GM18861 (cell line): Measurements from ENCODE around the gene DNAH7.
"Not testable (repeated sequence)": the region's sequence is repeated elsewhere in the genome, so short reads cannot be mapped to it uniquely, and the experiment has no call there.

Source experiments
- ATAC-seq: cut with Tn5 transposase; IDR thresholded peaks from one replicate; pipeline ENCODE4 v1.9.1; 2021; ENCODE audit not compliant: unreplicated experiment

DNAH7 gene

DNA sequence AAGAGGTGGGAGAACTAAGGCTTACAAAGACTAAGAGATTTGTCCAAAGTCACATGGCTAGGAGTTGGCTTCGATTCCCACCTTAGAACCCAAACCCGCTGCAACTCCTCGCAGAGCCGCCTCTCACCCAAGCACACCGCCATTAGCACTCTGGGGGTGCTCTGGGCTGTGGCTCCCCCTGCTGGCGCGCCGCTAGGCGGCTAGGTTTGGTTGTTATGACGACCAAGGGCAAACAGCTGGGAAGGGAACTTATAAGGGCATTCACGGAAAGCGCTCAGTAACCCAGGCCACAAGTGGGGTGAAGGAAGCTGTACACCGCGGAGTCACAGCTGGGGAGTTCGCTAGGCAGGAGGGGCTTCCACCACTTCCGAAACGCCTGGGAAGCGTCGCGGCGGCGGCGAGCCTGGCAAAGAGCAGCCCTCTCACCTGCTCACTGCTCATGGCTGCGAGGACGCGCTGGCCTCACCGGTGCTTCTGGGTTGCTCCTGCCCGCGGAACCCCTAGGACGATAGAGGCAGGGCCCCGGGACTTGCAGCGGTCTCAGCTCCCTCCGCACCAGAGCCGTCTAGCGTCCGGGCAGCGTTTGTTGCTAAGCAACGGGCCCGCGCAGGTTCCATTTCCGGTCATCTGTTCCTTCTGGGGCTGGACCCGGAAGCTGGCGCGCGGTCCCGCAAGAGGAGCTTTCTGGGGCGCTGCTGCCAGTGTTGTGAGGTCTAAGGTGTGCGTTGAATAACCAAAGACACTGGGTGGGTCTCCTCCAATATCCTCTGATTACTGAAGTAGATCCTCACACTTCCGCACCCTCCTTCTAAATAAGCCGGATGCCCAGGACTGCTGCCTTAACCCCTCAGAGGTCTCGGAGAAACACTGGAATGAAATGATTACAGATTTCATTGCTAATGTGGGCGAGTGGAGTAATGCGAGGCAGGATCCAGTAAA, at the start of gene DNAH7:
Gene DNAH7, minus strand, starts transcription at position 567 of the 939 bp plus-strand sequence. Its CDS starts 126 bp downstream, at position 441.
- peak; percentile 98 for ATAC-seq

DNA sequence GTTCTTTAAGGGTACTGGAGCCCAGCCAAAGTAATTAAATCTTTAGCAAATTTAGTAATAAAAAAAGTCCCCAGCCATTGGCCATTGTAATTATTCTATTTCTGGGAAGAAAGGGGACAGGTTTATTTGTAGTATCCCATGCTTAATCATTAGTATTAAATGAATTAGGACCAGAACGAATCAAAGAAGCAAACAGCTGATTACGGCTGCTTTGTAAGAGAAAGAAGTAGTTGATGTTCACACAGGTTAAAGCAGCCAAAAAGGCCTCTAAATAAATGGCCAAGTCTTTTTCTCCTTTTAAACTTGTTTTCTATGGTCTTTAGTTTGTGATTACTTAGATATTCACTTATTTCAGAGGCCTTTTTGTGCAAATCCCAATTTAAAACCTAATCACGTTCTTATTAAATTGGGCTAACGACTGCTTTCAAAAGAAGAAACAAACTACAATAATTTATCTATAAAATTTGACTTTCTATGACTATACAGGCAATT, 48.6 kb upstream of the DNAH7 start:
- no peak for ATAC-seq

DNA sequence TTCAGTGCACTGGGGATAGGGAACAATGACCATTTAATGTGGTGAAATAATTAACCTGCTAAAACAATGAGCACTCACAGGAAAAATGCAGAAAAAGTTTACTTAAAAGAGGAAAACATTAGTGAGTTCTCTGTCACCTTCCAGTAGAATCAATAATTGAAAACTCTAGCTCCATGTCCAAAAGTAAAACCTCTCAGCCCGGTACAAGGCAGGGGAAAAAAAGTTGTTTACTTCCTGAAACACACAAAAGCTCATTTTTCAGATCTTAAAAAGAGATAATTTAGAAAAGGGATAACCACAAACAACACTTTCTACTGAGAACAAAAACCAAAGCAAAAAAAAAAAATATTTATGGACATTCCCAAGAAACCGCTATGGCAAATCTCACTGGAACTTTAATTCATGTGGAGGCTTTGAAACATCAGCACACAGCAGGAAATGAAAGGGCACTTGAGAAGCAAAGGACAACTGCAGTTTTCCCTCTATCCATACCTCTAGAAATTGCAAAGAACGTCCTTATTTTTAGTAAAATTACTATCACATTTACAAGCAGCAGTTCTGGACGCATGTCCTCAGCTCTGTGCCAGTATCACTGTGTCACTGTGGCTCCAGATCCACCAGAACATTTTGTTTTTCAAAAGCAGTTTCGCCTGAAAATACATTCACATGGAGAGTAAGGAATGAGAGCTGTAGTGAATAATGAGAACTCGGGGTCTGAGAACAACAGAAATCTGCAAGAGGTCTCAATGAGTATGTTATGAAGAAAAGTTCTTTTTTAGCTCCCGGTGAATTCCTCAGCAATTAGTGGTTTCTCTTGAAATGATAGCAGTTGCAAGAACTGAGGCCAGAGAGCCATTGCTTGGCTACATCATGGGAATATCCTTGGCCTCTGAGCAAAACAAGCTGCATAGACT, 44.7 kb upstream of the DNAH7 start:
- peak; percentile 5 for ATAC-seq

DNA sequence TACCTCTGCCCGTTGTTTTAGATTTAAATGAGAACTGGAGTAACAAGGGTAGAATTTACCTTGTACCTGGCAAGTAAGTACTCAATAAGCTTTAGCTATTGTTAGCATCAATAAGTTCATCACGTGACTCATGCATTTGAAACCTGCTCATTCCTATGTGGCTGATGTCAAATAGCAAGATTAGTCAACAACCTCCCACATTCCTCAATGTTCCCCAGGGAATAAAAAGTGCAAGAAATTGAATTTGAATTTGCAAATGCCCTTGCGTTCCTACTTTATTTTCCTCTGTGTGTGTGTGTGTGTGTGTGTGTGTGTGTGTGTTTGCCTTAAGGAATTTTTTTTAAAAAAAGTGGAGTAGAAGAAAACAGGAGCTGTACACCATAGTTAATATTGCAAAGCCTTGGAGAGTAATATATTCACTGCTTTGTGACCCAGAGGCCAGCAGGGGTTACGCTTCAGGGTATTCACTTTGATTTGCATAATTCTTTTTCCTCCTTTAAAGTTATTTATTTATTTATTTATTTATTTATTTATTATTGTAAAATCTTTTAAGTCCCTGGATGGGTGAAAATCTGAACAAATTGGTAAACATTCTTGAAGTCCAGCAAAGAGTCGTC, 43.9 kb upstream of the DNAH7 start:
- peak; percentile 45 for ATAC-seq

DNA sequence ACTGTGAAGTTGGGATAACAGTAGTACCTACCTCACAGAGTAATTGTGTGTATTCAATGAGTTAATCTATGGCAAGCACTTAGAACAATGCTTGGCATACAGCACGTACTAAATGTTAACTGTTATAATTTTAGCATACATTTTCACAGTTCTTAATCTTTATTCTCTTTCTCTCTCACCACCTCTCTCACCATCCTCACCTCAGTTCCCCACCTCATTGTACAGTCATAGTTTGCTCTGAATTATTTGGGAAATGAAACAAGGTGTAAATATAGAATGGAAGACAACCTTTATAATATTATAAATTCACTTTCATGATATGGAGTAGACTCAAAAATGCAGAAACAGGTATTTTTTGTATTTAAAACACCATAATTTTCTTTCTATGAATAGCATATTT, 40.0 kb upstream of the DNAH7 start:
- no peak for ATAC-seq

DNA sequence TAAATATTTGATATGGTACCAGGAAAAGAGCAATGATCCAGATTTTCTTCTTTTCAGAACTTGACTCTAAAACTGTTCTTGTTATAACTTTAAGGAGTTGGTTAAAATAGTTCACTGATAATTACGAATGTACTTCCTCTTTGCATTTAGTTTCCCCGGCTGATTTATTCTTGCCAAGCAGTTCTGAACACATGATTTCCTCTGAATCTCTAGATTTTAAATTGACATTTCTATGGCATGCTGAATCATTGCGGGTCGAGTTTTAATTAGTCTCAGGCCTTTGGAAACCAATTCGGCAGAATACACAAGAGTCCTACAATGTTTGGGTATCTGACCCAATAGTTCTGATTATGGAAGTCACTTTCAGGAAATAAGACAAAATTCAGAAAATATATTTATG, 37.3 kb upstream of the DNAH7 start:
- no peak for ATAC-seq

DNA sequence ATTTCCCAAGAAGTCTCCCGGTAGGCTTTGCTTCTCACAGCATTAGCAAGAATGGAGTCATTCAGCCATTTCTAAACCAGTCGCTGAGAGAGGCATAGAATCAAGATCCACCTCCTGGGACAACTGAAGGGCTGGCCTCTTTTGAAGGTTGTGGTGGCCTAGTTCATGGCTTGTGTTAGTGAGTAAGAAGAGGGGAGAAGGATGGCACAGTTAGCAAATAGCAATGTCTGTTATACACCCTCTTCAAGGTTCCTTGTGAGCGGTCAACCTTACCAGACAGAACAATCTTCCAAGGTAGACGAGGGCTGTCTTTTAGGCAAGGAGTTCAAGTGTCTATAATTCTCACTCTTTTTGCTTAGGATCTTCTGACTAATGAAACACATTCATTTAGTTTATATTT, 35.4 kb upstream of the DNAH7 start:
- no peak for ATAC-seq

DNA sequence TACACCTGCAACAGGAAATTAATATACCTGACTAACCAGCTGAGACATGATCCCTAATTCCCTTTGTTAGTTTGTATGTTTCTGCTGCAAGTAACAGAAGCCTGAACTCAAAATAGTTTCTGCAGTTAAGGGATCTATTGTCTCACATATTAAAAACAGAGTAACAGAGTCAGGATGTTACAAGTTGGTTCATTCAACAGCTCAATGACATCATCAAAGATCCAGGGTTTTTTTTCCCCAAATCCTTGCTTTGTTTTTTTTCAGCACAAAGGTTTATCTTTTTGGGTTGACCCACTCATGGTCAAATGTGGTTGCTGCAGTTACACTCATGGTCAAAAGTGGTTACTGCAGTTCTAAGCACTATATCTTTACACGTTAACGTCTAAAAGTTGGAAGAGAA, 35.0 kb upstream of the DNAH7 start:
- ATAC-seq: no peak

DNA sequence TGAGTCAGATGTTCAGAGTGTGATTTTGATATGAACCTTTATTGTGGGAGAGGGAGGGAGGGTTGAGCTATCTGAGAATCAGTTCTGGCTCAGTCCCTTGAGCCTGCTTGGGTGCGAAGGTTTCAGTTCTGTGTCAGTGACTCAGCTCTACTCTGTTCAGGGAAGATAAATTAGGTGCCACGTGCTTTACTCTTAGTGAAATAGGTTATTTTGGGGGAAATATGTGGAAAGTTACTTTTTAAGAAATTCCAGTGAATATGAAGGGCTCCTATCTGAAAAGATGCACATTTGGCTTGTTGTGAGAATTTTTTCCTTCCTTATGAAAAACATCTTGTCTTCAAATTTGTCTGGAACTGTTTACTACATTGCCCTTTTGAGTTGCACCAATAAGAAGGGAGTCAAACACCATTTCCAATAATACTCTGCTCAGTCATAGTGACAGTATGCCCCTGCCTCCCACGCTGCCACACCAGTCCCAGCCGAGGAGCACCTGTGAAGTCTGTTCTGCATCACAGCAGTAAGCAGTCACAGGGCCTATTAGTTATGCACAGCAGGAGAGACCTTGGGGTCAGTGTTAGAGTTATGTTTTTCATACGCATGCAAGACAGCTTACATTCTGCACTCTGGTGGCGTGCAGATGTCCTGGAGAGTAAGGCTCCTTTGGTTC, 32.8 kb upstream of the DNAH7 start:
- peak; percentile 92 for ATAC-seq

DNA sequence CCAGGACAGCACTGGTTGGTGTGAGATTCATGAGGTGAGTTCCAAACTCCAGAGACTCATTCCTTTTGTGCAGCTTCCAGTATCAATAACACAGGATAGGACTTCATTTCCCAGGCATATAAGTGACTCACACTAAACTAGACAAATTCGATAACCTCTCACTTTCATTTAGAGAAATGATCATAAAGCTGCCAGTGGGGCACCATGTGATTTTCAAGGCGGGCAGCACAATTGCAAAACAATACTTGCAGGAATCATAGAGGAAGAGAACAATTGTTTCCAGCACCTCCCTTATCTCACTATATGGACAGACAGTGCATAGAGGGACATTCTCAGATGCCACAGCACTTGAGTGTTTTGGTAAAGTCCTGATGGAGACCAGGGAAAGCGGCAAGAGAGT, 31.3 kb upstream of the DNAH7 start:
- ATAC-seq: no peak

DNA sequence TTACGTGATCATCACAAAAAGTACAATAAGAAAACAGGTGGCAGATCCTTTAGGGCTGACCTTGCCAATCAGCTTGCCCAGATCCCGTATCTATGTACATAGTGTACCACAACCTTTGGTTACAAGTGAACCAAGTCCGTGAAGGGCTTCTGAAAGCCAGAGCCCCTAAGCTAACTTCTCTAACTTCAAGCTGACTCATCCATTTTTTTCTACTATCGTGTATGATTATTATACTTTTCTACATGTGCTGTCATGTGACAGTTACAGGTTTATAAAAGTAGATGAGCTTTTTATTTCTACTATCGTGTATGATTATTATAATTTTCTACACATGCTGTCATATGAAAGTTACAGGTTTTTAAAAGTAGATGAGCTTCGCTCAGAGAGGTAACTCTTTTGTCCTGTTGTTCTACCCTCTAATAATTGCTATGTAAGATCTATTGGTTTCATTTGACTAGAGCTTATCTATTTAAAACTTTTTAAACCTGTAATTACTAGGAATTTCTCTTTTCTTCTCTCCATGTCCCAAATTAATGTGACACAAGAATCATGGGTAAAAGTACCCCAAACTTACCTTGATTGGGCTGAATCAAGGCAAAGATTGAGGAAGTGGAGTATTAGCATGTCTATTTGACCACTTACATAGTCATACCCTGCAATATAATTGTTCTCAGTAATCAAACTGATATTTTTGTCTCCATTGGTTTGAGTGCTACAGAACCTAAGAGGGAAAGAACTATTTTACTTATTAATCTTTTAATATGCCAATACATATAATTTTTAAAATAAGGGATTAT, 29.4 kb upstream of the DNAH7 start:
- ATAC-seq: no peak

DNA sequence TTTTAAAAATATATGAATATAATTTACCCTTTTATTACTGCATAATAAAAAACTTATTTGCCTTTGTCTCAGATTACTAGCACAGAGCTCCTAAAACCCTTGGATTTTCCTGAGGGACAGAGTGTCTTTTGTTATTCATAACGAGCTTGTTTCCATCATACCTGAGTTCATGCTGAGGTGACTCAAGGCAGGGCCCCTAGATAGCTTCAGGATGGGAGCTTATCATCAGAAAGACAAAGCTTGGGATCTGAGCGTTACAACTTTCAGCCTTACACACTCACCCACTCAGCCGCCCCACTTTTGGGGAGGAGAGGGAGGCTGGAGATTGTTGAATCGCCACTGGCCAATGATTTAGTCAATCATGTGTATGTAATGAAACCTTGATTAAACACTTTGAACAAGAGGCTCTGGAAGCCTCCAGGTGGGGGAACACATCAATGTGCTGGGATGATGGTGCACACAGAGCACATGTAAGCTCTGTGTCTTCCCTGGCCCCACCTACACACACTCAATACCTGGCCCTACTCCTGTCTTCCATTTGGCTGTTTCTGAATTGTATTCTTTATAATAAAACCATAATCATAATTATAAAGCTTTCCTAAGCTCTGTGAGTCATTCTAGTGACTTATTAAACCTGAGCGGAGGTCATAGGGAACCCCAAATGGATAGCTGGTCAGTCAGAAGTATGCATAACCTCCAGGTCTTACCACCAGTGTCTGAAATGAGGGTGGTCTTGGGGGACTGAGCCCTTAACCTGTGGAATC, 28.5 kb upstream of the DNAH7 start:
- ATAC-seq: no peak

DNA sequence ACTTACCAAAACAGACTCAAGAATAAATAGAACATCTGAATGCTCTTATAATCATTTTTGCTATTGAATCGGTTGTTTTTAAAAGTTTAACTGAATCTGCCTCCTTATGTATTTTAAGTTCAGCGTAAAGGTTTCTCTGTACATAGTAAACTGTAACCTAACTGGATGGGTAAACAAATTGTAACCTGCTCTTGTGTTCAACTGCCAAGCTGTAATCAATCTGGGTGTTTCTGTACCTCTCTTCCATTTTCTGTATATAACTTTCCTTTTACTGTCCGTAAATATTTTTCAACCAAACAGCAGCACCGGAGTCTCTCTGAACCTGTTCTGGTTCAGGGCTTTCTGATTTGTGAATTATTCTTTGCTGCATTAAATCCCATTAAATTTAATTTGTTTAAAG, 27.6 kb upstream of the DNAH7 start:
- ATAC-seq: no peak

DNA sequence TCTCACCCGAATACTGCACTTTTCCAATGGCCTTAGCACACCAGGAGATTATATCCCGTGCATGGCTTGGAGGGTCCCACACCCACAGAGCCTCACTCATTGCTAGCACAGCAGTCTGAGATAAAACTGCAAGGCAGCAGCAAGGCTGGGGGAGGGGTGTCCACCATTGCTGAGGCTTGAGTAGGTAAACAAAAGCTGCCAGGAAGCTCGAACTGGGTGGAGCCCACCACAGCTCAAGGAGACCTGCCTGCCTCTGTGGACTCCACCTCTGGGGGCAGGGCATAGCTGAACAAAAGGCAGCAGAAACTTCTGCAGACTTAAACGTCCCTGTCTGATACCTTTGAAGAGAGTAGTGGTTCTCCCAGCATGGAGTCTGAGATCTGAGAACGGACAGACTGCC, 20.8 kb upstream of the DNAH7 start:
- not testable (repeated sequence) for ATAC-seq

DNA sequence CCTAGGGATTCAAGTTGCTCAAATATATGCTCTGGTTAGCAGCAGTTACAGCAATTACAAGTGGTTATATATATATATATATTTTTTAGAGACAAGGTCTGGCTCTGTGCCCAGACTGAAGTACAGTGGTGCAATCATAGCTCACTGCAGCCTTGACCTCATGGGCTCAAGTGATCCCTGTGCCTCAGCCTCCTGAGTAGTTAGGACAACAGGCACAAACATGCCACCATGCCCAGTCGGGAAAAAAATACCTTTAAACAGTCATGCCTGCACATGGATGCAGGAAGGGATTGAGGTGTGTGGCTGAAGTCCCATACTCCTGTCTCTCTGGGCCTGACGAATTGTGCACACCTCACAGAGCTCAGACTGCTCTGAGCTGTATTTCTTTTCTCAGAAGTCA, 19.6 kb upstream of the DNAH7 start:
- ATAC-seq: no peak

DNA sequence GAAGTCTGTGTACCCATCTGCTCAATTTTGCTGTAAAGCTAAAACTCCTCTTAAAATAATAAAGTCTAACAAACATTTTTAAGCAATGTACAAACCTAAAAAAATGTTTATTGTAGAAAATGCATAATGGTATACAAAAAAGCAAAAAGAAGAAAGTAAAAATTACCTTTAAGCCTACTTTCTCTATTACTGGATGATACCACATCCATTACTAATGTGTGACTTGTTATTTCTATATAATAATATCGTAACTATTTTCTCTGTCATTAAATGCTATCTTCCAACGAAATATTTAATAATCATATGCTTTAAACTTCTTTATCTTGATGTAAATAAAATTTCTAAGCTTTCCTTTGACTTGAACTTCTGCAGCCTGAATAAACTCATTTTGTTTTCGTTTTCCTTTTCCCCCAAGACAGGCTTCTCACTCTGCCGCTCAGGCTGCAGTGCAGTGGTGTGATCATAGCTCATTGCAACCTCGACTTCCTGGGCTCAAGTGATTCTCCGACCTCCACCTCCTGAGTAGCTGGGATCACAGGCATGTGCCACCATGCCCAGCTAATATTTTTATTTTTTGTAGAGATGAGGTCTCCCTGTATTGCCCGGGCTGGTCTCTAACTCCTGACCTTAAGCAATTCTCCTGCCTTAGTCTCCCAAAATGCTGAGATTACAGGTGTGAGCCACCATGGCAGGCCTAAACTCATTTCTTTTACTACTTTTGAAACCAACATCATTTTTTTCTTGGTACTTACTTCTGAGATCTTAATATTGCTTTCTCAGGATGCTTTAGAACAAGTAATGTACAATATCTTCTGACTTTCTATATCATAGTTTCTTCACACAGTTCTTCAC, 18.1 kb upstream of the DNAH7 start:
- no peak for ATAC-seq

DNA sequence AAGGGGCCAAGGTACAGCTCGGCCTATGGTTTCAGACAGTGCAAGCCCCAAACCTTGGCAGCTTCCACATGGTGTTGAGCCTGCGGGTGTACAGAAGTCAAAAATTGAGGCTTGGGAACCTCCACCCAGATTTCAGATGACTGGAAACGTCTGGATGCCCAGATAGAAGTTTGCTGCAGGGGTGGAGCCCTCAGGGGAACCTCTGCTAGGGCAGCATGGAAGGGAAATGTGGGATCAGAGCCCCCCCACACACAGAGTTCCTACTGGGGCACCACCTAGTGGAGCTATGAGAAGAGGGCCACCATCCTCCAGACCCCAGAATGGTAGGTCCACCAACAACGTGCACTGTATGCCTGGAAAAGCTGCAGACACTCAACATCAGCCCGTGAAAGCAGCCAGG, 15.0 kb upstream of the DNAH7 start:
- ATAC-seq: no peak

DNA sequence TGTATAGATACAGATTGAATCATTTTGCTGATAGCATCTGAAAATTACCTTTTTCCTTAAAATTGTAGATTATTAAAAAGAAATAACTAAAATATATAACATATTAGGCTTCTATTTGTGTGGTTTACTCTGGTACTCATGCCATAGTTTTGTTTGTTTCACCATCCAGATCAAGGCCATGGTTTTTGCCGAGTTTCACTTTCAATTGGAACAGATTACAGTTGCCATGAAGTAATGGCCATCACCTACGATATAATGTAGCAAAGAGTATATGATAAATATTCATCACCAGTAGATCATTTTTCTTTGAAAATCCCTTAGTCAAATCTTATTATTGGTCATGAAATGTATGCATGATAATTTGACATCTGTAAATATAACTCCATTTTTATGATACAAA, 11.9 kb upstream of the DNAH7 start:
- no peak for ATAC-seq
